Activated T-cell treated with anti-CD3 and anti-CD28 coated beads for 1 hour (primary cell): ENCODE results near the gene SLC35E2B.

Source experiments
- DNase-seq: peaks from one replicate; pipeline ENCODE4 v3.0.0-alpha.2; 2020; ENCODE audit warnings: low read depth

The SLC35E2B gene

GRCh38 chr1:1610796-1611195, 81.8 kb downstream of the SLC35E2B start:
- DNase-seq = no peak

- no peak for DNase-seq
Measured at GRCh38 chr1:1609822-1610485, 82.6 kb downstream of the SLC35E2B start.
